Measurements from ENCODE around the gene COL4A5.

The COL4A5 gene

DNA sequence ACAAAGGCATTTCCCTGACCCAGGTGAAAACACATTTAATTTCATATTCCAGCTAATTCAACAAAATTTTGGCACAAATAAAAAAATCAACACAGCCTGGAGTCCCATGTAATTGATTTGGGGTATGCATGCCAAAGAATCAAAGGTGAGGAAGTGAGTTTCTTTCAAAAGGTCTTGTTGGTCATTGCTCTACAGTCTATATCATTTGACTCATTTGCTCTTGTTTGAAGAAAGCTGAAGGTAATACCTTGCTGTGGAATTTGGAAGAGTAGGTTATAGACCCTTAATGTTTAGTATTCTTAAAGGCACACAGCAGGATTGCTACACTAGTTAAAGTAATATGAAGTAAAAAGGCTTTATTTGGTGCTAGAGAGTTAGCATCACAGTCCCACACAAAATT lies 26.9 kb upstream of the COL4A5 start:
- TF ChIP-seq, protein P1, sequence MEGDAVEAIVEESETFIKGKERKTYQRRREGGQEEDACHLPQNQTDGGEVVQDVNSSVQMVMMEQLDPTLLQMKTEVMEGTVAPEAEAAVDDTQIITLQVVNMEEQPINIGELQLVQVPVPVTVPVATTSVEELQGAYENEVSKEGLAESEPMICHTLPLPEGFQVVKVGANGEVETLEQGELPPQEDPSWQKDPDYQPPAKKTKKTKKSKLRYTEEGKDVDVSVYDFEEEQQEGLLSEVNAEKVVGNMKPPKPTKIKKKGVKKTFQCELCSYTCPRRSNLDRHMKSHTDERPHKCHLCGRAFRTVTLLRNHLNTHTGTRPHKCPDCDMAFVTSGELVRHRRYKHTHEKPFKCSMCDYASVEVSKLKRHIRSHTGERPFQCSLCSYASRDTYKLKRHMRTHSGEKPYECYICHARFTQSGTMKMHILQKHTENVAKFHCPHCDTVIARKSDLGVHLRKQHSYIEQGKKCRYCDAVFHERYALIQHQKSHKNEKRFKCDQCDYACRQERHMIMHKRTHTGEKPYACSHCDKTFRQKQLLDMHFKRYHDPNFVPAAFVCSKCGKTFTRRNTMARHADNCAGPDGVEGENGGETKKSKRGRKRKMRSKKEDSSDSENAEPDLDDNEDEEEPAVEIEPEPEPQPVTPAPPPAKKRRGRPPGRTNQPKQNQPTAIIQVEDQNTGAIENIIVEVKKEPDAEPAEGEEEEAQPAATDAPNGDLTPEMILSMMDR (IDR thresholded peaks at IDR 0.05; ENCODE audit: low read depth, low read length, missing control alignments), result no peak

DNA sequence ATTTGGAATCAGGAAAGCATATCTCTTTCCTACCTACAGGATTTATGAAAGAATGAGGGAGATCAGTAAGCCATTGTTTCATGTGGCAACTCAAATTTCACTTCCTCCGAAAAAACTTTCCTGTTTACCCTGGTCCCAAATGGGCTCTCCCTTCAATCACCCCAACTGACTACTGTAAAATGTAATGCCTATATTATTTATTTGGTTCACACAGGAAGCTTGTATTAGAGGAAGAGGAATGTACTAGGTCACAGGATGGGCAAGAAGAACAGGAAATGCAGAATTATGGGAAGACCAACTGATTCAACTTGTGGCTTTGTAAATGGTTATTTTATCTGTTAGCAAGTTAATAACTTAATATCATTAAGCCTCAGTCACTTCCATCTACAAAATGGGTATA lies 24.5 kb upstream of the COL4A5 start:
- no peak overlapping the region for H3K4me3 ChIP-seq (ENCODE audit: low read depth, low read length)
- TF ChIP-seq, protein P1 (IDR thresholded peaks at IDR 0.05; ENCODE audit: low read depth, low read length, missing control alignments), result no peak
- DNase-seq (ENCODE audit: low read depth), result no peak

More for the DNA sequence above, 26.9 kb upstream of the COL4A5 start:
- no peak overlapping the region for H3K4me3 ChIP-seq (ENCODE audit: low read depth, low read length)
- no peak for DNase-seq (ENCODE audit: low read depth)

DNA sequence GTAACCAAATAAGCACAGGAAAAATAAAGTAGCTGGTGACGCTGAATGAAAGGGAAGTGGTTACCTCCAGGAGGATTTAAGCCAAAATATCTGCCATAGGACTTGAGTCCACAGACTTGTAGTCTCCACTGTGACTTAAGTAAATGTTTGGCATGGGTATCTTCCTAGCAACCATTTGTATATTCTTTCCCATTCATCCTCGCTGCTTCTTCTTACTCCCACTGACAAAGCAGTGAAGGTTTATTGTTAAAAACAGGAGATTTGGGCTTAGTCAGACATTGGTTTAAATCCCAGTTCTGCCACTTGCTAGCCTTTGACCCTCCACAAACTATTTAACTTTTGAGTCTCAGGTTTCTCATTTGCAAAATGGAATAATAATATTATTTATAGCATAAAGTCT lies 23.7 kb upstream of the COL4A5 start:
- TF ChIP-seq, protein P1 (IDR thresholded peaks at IDR 0.05; ENCODE audit: low read depth, low read length, missing control alignments), result no peak
- no peak for DNase-seq (ENCODE audit: low read depth)
- H3K4me3 ChIP-seq (ENCODE audit: low read depth, low read length), result no peak overlapping the region

DNA sequence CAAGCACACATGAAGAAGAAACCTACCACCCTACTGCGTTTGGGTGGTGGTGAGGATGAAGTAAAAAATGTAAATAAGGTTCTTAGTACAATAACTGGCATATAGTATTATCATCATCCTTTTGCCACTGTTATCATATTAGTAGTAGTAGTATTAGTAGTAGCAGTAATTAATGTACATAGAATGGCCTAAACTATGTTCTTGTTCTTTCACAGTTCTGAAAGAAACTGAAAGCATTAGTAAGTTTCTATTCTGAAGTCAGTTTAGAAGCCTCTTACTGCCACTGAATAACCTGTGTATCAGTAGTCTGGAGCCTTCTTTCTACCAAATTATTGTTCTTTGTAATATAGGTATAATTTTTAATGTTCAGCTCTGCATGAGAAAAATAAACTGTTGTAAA lies 22.4 kb upstream of the COL4A5 start:
- TF ChIP-seq, protein P1 (IDR thresholded peaks at IDR 0.05; ENCODE audit: low read depth, low read length, missing control alignments), result no peak
- DNase-seq (ENCODE audit: low read depth), result no peak
- H3K4me3 ChIP-seq (ENCODE audit: low read depth, low read length), result no peak overlapping the region

DNA sequence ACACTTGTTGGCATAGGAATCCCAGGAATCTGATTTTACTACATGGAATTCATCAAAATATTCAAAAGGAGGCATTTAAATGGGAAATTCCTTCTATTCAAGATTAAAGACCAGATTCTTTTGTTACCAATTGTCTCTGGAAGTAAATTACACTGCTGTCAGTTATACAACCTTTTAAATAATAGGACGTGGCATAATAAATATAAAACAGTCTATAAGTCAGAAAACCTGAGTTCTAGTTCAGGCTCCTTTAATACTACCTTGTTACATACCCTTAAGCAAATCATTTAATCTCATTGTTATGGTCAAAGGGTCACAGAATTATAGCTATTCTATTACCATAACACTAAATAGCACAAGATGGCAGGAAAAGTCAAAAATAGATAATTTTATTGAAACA lies 20.2 kb upstream of the COL4A5 start:
- H3K4me3 ChIP-seq (ENCODE audit: low read depth, low read length), result no peak overlapping the region
- DNase-seq (ENCODE audit: low read depth), result no peak
- TF ChIP-seq, protein P1 (IDR thresholded peaks at IDR 0.05; ENCODE audit: low read depth, low read length, missing control alignments), result no peak

DNA sequence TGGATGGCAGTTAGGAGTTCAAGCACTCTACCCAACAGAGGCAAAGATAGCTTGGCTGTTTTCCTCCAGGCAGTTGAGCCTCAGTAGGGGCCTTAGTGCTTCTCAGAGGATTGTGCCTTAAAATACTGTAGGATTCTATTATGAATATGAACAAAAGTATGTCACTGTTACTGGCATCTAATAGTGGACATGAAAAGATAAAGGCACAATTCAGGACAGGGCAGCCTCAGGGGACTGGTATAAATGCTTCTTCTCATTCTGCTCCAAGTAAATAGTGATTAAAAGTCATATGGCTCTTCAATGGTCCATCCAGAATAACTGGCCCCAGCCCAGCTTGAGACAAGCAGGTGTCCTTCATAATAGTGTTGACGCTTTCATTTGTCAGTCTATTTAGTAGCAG lies 19.2 kb upstream of the COL4A5 start:
- no peak for DNase-seq (ENCODE audit: low read depth)
- TF ChIP-seq, protein P1 (IDR thresholded peaks at IDR 0.05; ENCODE audit: low read depth, low read length, missing control alignments), result no peak
- H3K4me3 ChIP-seq (ENCODE audit: low read depth, low read length), result no peak overlapping the region

DNA sequence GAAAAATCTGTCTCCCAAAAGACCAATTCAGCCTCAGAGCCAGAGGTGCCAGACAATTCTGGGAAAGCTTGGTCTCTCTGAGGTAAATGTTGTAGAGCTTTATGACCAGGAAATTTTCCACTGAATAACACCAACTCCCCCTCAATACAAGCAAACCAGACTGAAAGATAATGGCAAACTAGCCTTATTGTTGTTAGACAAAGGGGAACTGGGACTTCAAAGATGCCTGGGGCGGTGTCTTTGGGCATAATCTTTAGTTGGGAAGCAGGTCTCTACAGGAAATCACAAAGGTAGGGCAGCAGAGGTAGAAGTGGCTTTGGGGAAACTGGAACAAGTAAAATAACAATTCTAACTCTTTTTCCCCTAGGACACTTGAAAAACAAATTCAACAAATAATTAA lies 13.4 kb upstream of the COL4A5 start:
- TF ChIP-seq, protein P1 (IDR thresholded peaks at IDR 0.05; ENCODE audit: low read depth, low read length, missing control alignments), result no peak
- H3K4me3 ChIP-seq (ENCODE audit: low read depth, low read length), result no peak overlapping the region
- DNase-seq (ENCODE audit: low read depth), result no peak

All from GM12864 (cell line).